ENCODE data around the gene WDR7.

The WDR7 gene

DNA sequence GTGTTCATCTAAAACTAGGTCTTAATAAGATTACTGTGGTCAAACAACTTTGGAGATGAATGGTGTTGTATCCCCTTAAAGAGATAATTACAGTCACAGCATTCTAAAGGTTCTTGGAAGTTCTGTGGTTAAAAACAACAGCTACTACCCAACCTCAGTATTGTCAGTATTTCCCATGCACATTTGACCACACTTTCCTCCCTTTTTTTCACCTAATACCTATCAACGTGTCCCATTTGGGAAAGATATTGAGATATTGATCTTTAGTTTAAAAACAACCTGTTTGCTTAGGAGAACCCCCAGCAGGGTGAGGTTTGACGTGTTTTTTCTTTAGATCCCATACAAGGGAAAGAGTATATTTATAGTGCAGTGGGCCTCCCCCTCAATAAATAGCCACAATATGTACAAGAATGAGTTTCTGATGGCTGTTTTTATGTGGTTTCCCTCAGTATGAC is 65.6 kb downstream of the WDR7 start:
- DNase-seq (ENCODE audit: low read depth): no peak
- H3K4me3 ChIP-seq (replicated peaks; ENCODE audit: low read depth, low read length): no peak overlapping the region
- TF ChIP-seq, protein P1, sequence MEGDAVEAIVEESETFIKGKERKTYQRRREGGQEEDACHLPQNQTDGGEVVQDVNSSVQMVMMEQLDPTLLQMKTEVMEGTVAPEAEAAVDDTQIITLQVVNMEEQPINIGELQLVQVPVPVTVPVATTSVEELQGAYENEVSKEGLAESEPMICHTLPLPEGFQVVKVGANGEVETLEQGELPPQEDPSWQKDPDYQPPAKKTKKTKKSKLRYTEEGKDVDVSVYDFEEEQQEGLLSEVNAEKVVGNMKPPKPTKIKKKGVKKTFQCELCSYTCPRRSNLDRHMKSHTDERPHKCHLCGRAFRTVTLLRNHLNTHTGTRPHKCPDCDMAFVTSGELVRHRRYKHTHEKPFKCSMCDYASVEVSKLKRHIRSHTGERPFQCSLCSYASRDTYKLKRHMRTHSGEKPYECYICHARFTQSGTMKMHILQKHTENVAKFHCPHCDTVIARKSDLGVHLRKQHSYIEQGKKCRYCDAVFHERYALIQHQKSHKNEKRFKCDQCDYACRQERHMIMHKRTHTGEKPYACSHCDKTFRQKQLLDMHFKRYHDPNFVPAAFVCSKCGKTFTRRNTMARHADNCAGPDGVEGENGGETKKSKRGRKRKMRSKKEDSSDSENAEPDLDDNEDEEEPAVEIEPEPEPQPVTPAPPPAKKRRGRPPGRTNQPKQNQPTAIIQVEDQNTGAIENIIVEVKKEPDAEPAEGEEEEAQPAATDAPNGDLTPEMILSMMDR (IDR thresholded peaks at IDR 0.05; ENCODE audit: low read length, missing control alignments): no peak

DNA sequence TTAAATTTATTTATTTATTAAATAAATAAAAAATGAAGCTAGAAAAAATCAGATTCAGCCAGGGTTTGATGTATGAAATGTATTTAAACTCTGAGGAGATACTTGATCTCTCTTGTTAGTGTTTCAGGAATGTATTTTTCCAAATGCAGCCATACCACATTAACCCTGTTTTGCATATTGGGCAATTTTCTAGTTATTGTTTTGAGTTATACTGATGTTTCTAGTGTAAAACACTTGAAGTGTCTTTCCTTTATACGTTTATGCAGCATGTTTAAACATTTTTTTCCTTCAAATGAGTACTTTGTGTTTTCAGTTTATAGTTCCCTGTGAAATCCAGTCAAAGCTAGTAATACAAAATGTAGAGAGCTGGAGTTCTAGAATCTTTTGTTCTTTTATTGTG is 69.9 kb downstream of the WDR7 start:
- TF ChIP-seq, protein P1 (IDR thresholded peaks at IDR 0.05; ENCODE audit: low read length, missing control alignments): no peak
- H3K4me3 ChIP-seq (replicated peaks; ENCODE audit: low read depth, low read length): no peak overlapping the region
- DNase-seq (ENCODE audit: low read depth): no peak

DNA sequence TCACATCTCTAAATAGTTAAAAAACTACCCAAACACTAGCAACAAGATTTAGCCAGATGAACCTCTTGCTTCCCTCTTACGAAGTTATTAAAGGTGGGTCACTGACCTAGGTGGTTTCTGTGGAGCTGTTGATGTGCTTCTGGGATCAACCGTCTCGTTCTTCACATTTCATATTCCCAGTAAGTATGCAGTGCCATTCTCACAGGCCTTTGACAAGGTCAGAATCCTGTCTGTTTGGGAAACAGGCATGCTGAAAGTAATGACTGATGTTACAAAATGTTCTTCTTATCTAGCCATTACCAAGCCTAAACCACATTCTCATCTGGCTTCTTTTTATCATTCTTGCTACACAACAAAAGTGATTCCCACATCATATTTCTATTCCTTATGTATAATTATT is 70.3 kb downstream of the WDR7 start:
- H3K4me3 ChIP-seq (replicated peaks; ENCODE audit: low read depth, low read length): no peak overlapping the region
- peak; percentile 25 for DNase-seq (ENCODE audit: low read depth)
- TF ChIP-seq, protein P1 (IDR thresholded peaks at IDR 0.05; ENCODE audit: low read length, missing control alignments): no peak

DNA sequence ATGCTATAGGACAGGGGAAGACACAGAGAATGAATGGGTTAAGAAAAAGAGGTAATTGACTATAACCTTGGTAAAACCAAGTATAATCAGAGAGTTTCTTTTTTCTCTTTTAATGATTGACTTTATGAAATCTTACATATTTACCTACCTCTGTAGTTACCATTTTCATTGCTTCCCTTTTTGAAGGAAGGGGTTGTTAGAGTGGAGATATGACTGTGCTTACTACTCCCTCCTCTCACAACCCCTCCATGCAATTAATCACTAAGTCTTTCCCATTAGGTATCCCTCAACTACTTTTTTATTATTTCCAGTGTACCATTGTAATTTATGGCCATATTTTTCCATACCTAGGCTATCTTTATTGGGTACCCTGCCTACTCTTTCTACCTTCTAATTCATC is 71.4 kb downstream of the WDR7 start:
- no peak overlapping the region for H3K4me3 ChIP-seq (replicated peaks; ENCODE audit: low read depth, low read length)
- TF ChIP-seq, protein P1 (IDR thresholded peaks at IDR 0.05; ENCODE audit: low read length, missing control alignments): no peak
- DNase-seq (ENCODE audit: low read depth): no peak

DNA sequence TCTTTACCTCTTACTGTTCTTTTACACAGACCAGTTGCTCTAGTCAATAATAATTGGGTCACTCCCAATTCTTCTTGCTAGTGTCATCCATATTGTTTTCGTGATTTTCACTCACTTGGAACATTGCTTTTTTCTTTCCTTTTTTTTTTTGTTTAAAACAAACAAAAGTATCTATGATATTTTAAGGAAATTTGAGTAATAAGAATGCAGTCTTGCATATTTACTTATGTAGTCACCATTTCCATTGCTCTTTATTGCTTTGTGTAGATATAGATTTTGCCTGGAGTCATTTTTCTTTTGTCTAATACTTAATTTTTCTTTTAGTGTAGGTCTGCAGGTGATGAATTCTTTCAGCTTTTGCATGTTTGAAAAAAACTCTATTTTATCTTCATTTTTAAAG is 71.9 kb downstream of the WDR7 start:
- TF ChIP-seq, protein P1 (IDR thresholded peaks at IDR 0.05; ENCODE audit: low read length, missing control alignments): no peak
- DNase-seq (ENCODE audit: low read depth): no peak
- no peak overlapping the region for H3K4me3 ChIP-seq (replicated peaks; ENCODE audit: low read depth, low read length)

DNA sequence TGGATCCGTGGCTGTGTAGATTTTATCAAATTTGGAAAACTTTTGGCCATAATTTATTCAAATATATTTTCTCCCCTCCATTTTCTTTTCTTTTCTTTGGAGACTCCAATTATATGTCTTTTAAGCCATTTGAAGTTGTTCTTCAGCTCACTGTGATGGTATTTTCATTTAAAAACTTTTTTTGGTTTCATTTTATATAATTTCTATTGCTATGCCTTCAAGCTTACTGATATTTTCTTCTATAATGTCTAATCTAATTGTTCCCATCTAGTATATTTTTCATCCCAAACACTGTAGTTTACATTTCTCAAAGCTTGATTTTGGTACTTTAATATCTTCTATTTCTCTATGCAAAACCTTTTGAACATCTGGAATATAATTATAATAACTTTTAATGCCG is 72.5 kb downstream of the WDR7 start:
- H3K4me3 ChIP-seq (replicated peaks; ENCODE audit: low read depth, low read length): no peak overlapping the region
- DNase-seq (ENCODE audit: low read depth): no peak
- TF ChIP-seq, protein P1 (IDR thresholded peaks at IDR 0.05; ENCODE audit: low read length, missing control alignments): no peak

DNA sequence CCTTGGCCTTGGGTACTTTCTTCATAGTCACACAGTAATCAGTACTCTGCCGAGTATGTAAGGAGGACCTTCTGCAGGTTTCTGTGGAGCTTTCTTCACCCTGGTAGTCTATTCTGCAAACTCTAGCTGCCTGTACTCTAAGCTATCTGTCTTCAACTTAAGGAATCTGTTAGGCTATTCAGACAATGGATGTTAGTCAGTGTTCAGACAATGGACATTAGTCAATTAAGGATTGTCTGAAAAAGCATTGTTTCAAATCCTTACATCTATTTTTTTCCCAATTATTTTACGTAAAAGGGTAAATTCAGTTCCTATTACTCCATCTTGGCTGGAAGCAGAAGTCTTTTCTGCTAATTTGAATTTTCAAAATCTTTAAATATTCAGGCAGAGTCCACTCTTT is 75.7 kb downstream of the WDR7 start:
- no peak overlapping the region for H3K4me3 ChIP-seq (replicated peaks; ENCODE audit: low read depth, low read length)
- peak; percentile 24 for DNase-seq (ENCODE audit: low read depth)
- TF ChIP-seq, protein P1 (IDR thresholded peaks at IDR 0.05; ENCODE audit: low read length, missing control alignments): no peak

Measured in fibroblast of pulmonary artery (primary cell).